GM19438 (cell line): ENCODE data around the gene ZNF467.

ENCODE experiments used
- ATAC-seq: cut with Tn5 transposase; IDR thresholded peaks from one replicate; pipeline ENCODE4 v1.9.1; 2021; ENCODE audit warnings: low read depth; ENCODE audit not compliant: unreplicated experiment

Gene ZNF467

GRCh38 chr7:149751043-149751775, 22.2 kb downstream of the ZNF467 start:
- ATAC-seq: no peak

- ATAC-seq: no peak
Measured at GRCh38 chr7:149750122-149750845, 23.1 kb downstream of the ZNF467 start.

DNA sequence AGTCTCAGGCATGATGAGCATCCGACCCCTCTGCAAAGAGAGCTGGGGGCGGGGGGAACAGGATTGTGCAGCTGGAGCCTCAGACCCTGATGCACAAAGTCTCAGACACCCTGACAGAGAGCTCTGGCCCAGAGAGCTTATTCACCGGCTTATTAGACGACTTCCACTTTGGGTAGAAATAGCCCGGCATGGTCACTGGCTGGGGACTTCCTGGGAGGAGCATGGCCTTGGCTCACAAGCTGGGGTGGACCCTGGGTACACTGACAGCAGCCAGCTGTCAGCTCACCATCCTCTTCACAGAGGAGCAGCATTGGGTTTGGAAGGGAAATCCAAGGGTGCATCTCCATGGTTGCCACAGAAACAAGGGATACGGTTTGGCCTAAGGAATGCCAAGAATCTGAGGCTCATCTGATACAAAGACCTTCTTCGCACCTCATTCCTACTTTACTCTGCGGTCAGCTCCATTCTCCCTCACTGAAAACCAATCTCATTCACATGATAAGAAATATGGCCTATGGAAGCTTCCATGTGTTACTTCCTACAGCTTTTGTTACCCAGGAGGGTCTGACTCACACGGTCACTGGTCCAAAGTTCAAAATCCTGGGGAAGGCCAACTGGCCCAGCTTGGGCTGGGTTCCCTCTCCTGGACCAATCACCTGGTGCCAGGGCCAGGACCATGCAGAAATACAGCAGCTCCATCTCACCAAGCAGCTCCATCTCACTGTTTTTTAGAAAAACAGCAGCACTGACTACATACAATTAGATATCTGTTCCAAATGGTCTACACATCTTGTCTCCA, 25.1 kb downstream of the ZNF467 start:
- ATAC-seq: no peak

DNA sequence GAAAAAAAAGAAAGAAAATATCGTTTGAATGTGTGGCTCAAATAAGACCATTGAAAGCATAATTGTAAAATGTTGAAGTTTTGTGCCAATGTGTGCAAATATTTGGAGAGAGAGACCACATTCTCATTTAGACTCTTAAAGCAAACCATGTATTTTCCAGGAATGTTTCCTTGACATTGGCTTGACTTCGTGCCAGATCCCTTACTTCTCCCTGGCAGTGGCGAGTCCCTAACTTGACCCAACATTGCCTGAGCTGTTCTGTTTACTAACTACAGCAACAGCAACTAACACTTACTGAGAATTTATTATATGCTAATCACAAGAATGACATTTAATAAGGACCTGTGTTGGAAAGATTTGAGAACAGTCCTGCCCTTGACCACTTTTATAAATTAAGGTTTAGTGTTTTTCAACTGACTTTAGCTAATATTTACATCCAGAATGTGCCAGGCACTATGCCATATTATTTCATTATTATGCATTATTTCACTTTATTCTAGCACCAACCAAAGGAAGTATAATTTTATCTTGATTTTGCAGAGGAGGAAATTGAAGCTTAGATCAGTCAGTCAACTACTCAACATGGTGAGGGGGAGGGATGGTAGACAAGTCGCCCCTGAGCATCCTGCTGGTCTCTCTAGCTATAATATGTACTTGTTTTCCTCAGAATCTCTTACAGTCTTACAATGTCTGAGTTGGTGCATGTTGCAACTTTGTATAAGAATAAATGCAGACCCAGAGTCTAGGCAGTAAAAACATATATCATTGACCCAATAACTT, 29.7 kb downstream of the ZNF467 start:
- ATAC-seq: no peak

GRCh38 chr7:149742075-149742701, 31.2 kb downstream of the ZNF467 start:
- no peak for ATAC-seq

DNA sequence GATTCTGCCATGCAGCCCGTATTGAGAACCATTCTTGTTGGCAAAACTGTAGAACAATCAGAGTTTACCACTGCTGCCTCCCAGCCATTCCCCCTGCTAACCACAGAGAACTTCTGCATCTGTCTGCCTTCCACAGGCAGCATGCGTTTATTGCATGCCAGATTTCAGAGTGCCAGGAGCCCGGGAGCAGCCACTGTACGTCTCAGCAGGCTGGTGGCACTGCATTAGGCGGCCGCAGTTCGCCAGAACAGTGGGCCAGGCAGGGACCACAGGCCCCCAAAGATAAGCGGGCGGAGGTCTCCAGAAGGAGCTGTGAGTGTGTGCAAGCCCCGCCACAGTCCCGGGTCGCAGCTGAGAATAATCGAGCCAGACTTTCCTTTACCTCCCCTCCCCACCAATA, 31.8 kb downstream of the ZNF467 start:
- no peak for ATAC-seq

DNA sequence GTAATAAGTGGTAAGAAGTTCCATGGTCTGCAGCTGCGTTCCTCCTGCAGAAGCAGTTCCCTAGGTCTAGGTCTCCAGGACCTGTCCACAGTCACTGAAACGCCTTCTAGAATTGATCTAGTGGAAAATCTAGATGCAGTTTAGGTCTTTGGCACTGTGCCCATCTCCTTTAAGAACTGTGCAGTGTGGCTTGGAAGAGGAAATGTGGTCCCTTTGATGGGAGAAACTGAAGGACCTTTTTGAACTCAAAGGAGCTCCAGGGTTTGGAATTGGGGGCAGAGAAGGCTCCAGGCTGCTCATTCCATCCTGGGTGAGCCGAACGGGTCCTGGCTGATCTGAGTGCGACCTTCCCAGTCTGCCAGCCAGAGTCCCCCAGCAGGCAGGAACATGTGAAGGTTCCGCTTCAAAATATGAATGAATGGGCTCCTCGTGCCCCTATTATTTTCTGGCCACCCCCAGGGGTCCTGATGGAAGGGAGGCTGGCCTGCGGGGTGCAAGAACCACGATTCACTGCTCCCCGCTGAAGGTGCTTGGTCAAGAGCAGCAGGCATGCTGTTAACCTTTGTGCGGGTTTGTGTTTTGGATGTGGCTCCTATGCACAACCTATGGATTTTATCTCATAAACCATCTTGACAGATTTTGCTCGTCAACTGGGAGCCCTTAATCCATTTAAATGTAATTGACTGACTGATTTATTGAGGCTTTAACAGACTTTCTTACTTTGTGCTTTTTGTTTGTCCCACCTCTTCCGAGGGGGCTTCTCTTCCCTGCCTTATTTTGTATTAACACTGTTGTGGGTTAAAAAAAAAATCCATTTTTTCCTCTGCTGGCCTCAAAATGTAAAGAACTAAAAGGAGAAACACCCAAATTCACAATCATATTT, 36.7 kb downstream of the ZNF467 start:
- ATAC-seq: no peak

DNA sequence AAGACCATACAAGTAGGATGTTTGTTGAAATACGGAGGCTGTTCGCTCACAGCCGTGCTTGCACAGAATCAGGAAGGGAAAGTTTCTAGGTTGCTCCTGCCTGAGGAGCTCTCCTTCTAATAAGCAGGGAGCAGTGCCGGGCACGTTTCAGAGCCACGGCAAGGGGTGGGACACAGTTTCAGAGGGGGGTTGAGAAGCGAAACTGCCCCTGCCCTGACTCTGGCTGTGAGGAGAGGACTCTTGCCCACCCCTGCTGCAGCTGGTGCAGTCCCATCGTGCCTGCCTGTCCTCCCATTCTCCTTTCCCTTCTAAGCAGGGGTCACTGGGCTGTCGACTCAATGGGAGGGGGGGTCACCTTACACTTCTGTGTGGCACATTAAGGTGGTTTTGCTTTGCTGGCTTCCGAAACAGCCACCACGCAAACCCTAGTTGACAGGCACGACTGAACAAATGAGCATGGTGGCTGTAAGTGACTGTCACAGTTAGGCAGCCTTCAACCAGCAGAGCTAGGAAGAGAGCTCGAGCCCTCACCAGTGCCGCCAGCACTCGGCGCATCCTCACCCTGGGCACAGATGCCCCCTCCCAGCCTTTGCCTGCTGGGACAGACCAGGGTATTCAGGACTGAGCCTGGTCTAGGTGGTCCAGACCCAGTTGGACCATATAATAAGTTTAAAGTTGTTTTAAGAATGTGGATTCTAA, 37.5 kb downstream of the ZNF467 start:
- ATAC-seq: no peak

DNA sequence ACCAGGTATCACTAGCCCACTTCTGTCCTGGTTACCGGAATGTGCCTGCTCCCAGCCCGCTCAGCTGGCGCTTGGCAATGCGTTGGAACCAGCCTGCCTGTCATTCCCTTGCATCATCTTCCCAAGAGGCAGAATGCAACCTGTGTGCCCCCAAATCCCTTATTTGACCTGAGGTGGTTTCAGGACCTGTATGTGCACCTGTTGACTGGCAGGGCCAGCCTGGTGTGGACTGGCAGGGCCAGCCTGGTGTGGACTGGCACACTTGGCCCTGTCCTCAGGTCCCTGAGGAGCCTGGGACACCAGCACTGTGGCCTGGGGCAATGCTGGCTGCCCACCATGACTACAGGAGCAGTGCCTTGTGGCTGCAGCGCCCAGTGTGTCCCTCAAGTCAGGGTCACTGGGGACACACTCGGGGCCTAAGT, 38.2 kb downstream of the ZNF467 start:
- no peak for ATAC-seq

GRCh38 chr7:149734791-149735075, 38.7 kb downstream of the ZNF467 start:
- ATAC-seq: no peak

DNA sequence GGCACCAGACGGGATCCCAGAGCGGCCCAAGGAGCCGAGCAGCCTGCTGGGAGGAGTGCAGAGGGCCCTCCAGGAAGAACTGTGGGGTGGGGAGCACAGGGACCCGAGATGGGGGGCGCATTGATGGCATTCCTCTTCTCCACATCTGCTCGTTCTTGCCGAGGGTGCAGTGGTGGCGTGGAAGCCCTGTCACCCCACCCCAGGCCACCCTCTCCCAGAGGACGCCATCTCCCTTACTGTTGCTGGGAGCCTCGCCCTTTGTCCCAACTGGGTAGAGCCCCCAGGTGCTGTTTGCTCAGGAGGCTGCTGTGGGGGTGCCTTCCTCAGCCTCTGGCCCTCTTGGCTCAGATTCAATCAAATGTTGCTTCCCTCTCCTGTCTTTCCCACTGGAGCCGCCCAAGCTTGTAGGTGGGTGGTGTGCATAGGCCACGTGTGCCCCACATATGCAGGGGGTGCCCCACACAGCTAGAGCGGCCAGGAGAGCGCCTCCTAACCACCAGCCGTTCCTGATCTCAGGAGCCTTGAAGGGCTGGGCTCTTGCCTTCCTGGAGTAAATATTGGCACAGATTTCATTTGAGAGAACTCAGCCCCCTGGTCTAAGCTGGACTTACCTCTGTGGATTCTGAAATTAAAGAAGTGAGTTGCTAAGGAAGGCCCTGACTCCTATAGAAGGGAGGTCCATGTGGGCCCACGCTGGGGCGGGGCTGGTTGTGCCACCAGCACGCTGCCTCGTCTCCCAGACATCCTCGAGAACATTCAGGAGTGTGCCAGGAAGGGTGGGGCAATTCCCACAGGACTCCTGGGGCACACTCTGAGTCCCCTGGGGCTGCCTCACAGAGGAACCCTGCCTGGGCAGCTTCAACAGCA, 39.2 kb downstream of the ZNF467 start:
- ATAC-seq: no peak

- no peak for ATAC-seq
Measured at GRCh38 chr7:149733131-149733923, 40.1 kb downstream of the ZNF467 start.

DNA sequence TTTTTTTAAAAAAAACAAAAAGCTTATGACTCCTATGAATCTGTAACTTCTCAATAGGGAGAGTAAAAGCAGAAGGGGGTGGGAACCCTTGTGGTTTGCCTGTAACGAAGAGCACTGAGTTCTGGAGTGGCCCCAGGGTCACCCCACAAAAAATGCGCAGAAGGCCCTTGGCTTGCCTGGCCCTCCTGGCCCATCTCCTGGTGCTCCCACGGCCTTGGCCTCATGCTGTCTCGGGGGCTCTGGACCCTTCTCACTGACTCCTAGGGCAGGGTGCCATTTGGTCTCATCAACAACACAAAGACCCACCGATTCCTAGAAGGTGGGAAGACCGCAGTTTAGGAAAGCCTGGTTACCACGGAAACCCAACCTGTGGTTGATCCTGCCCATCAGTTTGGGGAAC, 40.8 kb downstream of the ZNF467 start:
- no peak for ATAC-seq

GRCh38 chr7:149732111-149732561, 41.3 kb downstream of the ZNF467 start:
- ATAC-seq: no peak

GRCh38 chr7:149731207-149731955, 42.0 kb downstream of the ZNF467 start:
- ATAC-seq: no peak
